ENCODE data around the gene KCNJ10. TPM values are rescaled to one million over a fixed set of nuclear protein-coding genes. Genes with fewer than 3 reads are reported as not detected.

Gene KCNJ10
- total RNA-seq, 1 donor from 2014 or later: 0.28 TPM

DNA sequence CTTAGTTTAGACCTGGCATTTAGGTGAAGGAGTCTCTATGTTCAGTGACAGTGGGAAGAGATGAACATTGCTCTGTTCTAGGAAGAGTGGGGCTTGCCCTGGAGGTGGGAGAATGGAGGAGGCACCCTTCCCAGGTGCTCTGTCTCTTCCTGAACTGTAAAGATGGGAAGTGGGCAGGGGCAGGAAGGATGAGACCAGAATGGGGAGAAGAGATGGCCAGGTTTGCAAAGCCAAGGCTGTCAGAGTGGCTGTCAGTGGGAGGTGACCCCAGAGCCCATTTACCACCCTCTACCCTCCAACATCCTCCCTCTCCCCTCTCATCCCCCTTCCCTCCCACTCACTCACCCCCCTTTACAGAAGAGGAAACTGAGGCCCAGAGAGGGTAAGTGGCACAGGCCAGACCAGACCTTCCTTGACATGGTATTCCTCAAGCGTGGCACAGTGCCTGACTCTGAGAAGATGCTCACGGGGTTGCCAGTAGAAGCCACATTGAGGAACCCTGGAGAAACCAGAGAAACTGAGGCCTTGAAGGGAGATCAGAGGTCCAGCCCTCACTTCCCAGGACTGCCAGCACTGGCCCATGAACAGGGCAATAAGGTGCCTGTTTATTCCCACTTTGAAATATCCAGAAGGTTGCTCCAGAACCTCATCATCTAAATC, 29.9 kb upstream of the KCNJ10 start:
- ATAC-seq (no peak), DNase-seq (ENCODE audit: low spot score) (no peak)

GRCh38 chr1:160098852-160099561, 29.0 kb upstream of the KCNJ10 start:
- peak; percentile 98 for DNase-seq (ENCODE audit: low spot score)
- peak; percentile 70 for ATAC-seq

- DNase-seq (ENCODE audit: low spot score) (peak; percentile 93), ATAC-seq (peak; percentile 71)
Observed at GRCh38 chr1:160097911-160098851, 28.2 kb upstream of the KCNJ10 start, which contains the start of gene IGSF8. TSS of gene IGSF8 (minus strand) at chr1:160098619. CDS start at chr1:160098472, 147 bp downstream.

GRCh38 chr1:160097151-160097910, 27.4 kb upstream of the KCNJ10 start:
- DNase-seq (ENCODE audit: low spot score): no peak
- no peak for ATAC-seq

- ATAC-seq (peak; percentile 11), DNase-seq (ENCODE audit: low spot score) (peak; percentile 74)
Observed at GRCh38 chr1:160096274-160097116, 26.5 kb upstream of the KCNJ10 start.

DNA sequence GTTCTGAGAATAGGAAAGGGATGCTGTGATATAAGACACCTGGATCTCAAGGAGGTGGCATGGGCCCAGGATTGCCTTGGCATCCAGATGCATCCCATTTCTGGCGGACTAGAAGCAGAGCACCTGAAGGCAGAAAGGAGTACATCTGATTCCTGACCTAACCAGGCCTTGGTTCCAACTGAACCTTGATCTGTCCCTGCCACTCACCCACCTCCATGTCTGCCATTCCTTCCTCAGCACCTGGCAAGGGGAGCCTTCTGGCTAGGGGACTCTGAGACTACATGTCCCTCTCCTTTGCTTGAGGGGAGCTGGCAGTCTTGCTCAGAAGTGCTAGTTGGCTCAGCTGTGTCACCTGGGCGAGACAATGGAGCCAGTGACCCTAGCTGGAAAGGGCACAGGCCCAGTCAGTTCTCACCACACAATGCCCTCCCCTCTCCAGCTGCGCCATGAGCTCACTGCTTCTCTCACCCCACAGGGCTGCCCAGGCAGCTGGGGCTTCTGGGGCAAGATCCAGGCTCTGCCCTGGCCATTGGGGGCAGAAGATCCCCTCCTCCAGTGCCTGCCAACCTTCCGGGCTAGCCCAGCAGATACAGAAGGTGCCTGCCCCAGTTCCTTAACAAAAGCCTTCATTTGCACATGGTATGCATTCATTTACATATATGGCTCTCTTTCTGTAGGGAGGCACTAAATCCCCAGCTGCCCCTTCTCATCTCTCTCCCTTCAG, 25.6 kb upstream of the KCNJ10 start:
- ATAC-seq: peak; percentile 6
- DNase-seq (ENCODE audit: low spot score): peak; percentile 65

DNA sequence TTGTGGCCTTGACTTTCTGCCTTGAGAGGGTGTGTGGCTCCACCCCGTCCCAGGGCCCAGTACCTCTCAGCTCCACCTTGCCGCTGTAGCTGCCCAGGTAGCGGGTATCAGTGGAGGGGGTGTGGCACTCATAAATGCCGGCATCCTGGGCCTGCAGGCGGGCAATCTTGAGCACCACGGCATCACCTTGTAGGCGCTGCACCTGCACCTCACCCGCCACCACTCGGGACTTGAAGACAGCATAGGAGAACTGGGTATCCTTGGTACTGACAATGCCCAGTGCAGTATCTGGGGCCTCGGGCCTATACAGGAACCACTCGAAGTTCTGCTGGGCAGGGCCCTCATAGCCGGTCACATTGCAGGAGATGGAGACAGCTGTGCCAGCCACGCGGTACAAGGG, 24.8 kb upstream of the KCNJ10 start:
- ATAC-seq (no peak), DNase-seq (ENCODE audit: low spot score) (no peak)

GRCh38 chr1:160094291-160094625, 24.3 kb upstream of the KCNJ10 start:
- DNase-seq (ENCODE audit: low spot score) (no peak), ATAC-seq (no peak)

GRCh38 chr1:160093624-160094290, 23.8 kb upstream of the KCNJ10 start:
- ATAC-seq: peak; percentile 51

DNA sequence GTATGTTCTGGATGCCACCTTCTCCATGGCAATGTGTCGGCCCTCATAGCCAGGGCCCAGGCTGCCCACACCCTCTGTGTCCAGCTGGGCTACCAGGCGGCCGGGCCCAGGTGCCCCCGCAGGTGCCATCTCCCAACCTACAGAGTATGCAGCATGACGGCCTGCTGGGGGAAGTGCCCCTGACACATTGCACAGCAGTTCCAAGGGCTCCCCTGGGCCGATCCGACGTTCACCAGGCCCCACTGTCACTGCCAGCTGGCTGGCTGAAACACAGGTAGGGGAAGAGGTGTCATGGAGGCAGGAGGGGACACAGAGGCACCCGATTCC, 23.1 kb upstream of the KCNJ10 start:
- DNase-seq (ENCODE audit: low spot score) (no peak), ATAC-seq (no peak)

More at GRCh38 chr1:160093624-160094290, 23.8 kb upstream of the KCNJ10 start:
- DNase-seq (ENCODE audit: low spot score): peak; percentile 76

GRCh38 chr1:160092366-160093068, 22.6 kb upstream of the KCNJ10 start:
- no peak for DNase-seq (ENCODE audit: low spot score)
- ATAC-seq: no peak

DNA sequence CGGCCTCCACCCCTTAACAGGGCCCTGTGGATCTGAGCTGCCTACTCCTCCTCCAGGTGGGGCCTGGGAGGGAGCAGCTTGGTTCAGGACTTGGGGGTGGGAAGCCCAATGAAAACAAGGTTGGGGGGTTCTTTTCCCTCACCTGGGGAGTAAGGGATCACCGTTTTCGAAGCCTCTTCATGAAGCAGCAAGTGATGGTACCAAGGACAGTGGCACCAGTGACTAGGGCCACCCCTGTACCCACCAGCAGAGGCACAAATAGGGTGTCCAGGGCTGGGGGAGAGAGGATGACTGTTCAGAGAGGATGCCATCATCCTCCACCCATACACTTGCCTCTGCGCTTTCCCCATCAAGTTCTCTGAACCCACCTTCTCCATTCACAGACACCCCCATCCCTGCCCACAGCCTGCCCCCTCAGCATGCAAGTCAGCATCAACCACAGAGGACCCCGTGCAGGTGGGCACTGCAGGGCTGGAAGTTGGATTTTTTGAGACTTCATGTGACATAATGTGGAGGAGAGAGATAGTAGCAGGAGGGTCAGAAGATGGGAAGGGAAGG, 21.8 kb upstream of the KCNJ10 start:
- DNase-seq (ENCODE audit: low spot score) (no peak), ATAC-seq (no peak)

- DNase-seq (ENCODE audit: low spot score): no peak
- no peak for ATAC-seq
Observed at GRCh38 chr1:160090760-160091159, 20.8 kb upstream of the KCNJ10 start.

DNA sequence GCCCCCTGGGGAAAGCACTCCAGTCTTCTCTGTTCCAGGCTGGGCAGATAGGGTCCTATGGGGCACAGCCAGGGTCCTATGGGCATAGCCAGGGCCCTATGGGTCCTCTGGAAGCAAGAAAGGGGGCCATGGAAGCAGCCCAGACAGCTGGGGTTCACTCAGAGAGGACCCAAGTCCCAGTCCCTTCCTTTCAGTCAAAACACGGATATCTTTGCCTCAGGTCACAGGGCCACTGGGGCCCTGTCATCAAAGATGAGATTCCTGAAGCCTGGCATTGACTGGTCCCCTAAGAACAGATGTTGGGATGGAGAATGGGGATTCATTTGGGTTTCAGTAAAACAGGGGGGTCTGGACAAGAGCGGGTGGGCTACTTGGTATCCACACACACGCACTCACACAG, 19.9 kb upstream of the KCNJ10 start:
- no peak for DNase-seq (ENCODE audit: low spot score)

GRCh38 chr1:160087118-160087662, 17.2 kb upstream of the KCNJ10 start:
- no peak for DNase-seq (ENCODE audit: low spot score)
- ATAC-seq: no peak

More for the DNA sequence above, 19.9 kb upstream of the KCNJ10 start:
- ATAC-seq: no peak

DNA sequence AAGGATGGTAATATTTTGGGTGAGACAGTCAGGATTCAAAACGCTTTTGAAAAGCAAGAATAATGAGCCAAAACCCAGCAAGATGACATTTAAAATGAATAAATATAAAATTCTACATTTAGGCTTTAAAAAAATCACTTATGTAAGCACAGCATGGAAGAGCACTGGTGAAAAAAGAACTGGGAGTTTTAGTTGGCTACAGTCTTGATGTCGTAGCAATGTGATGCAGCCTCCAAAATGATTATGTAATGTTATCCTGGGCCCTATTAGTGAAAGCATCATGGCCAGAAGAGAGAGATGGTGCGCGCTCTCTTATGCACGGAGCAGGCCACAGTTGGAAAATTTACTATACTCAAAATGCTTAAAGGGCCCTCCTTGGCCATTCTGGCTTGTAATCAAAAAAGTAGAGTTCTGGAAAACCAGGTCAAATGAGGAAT, 16.5 kb upstream of the KCNJ10 start:
- ATAC-seq: no peak
- DNase-seq (ENCODE audit: low spot score): no peak

Data from left lobe of liver (tissue), 2 donors.